Uterus (tissue), 2 donors: ENCODE data around the gene AGA.

Experiments used
- CTCF ChIP-seq, 4 experiments: fragments of 200-600 bp in 2 of 4; fragments of 450-650 bp in 2 of 4; sonication (generic) in 2 of 4; IDR thresholded peaks; one replicate each; pipeline ENCODE4 v1.5.1; 2016 to 2019; ENCODE audit warnings: antibody characterized with exemption in 4 of 4, mild to moderate bottlenecking in 2 of 4, moderate library complexity in 1 of 4
- POLR2A ChIP-seq, 2 donors: fragments of 450-650 bp; IDR thresholded peaks; one replicate each; pipeline ENCODE4 v1.6.1; 2016; ENCODE audit warnings: antibody characterized with exemption in 2 of 2, mild to moderate bottlenecking in 1 of 2, moderate library complexity in 1 of 2

GRCh38 chr4:177455561-177455970 lies 13.3 kb upstream of the AGA start:
- no peak for TF ChIP-seq CTCF (IDR thresholded peaks at IDR 0.05)
- TF ChIP-seq POLR2A (IDR thresholded peaks at IDR 0.05) = no peak
